AG08395 (cell line): ENCODE results near the gene PRRC2B.
"Not testable (repeated sequence)": the region's sequence is repeated elsewhere in the genome, so short reads cannot be mapped to it uniquely, and the experiment has no call there.

Experiments used
- DNase-seq: peaks from one replicate; pipeline ENCODE4 v3.0.0; 2012; ENCODE audit warnings: mixed read lengths, low spot score

Gene PRRC2B

DNA sequence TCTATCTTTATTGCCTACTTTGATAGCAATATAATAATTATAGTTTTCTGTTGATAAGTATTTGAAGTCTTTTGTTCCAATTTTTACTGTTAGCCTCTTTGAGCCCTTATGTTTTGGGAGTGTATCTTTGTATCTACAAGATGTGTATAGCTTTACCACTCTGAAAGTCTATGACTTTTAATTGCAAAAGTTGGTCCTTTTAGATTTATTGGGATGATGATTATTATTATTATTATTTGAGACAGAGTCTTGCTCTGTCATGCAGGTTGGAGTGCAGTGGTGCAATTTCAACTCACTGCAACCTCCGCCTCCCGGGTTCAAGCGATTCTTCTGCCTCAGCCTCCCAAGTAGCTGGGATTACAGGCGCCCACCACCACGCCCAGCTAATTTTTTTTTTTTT, 78.2 kb downstream of the PRRC2B start:
- not testable (repeated sequence) for DNase-seq

DNA sequence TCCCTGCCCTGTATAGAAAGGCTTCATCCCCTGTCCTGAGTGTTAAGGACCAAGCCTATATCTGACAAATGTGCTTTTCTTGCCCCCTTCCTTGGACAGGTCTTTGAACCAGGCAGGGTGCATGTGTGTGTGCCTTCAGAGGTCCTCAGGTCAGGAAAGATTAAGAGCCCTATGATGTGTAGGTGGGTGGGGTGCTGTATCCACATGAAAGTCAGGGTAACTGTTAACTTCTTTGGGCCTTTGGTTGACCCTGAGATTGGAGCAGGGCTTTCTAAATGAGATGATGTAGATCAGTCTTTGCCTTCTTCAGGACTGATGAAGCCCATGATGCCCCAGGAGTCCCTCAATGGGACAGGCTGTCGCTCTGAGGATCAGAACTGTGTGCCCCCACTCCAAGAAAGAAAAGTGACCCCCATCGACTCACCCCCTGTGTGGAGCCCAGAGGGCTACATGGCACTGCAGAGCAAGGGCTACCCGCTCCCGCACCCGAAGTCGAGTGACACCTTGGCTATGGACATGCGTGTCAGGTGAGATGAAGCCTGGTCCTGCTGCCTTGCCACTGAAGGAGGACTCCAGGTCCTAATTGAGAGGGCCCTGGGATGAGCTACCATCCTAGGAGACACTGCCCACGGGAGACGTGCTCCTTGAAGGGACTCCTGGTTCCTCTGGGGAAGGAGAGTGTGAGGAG, 79.5 kb downstream of the PRRC2B start:
- DNase-seq = no peak

DNA sequence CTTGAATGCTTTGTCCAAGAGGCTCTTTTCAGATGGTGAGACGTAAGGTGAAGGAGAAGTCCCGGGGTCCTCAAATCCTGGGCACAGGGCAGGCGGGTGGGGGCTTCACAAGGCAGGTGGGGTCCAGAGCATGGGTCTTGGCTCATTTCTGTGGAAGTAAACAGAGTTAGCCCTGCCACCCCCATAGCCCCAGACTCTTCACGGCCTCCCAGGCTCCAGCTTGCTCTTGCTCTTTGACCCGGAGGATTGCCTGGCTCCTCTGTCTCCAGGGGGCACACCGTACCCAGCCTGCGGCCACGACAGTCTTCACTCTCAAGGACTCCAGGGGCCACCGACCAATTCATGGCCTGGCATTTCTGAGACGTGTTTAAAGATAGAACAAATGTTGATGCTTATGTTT, 80.0 kb downstream of the PRRC2B start:
- DNase-seq = no peak

DNA sequence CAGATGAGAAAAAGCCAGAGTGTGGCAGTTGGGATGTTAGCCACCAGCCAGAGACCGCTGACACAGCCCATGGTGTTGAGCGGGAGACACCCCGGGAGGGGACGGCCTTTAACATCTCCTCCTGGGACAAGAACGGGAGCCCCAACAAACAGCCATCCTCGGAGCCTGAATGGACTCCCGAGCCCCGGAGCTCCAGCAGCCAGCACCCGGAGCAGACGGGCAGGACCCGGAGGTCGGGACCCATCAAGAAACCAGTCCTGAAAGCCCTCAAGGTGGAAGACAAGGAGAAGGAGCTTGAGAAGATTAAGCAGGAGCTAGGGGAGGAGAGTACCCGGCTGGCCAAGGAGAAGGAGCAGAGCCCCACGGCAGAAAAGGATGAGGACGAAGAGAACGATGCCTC, 80.8 kb downstream of the PRRC2B start:
- DNase-seq = no peak

DNA sequence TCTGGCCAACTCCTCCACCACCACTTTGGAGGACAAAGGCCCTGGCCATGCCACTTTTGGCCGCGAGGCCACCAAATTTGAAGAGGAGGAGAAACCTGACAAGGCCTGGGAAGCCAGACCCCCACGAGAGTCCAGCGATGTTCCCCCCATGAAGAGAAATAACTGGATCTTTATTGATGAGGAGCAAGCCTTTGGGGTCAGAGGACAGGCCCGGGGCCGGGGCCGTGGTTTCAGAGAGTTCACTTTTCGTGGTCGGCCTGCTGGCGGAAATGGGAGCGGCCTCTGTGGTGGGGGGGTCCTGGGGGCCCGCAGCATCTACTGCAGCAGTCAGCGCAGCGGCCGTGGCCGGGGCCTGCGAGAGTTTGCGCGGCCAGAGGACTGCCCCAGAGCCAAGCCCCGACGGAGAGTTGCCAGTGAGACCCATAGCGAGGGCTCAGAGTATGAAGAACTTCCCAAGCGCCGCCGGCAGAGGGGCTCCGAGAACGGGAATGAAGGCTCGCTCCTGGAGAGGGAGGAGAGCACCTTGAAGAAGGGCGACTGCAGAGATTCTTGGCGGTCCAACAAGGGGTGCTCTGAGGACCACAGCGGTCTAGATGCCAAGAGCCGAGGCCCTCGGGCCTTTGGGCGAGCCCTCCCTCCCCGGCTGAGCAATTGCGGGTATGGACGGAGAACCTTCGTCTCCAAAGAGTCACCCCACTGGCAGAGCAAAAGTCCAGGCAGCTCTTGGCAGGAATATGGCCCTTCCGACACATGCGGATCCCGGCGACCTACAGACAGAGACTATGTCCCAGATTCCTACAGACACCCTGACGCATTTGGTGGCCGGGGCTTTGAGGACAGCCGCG, 81.4 kb downstream of the PRRC2B start:
- no peak for DNase-seq

DNA sequence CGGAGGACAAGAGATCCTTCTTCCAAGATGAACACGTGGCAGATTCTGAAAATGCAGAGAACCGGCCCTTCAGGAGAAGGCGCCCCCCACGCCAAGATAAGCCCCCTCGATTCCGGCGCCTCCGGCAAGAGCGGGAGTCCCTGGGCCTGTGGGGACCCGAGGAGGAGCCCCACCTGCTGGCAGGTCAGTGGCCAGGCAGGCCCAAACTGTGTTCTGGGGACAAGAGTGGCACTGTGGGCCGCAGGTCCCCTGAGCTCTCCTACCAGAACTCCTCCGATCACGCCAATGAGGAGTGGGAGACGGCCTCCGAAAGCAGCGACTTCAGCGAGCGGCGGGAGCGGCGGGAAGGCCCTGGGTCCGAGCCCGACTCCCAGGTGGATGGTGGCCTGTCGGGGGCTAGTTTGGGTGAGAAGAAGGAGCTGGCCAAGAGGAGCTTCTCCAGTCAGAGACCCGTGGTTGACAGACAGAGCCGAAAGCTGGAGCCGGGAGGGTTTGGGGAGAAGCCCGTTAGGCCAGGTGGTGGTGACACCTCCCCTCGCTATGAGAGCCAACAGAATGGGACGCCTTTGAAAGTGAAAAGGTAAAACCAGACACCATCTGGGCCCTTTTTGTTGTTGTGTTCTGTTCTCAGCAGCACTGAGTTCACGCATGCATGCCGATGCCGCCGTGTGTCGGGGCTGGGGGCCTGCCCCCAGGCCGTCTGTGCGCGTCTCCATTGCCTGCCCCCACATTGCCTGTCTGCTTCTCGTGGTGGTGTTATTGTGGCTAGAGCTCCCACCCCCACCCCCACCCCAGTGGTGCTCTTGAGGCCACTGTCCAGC, 82.3 kb downstream of the PRRC2B start:
- DNase-seq = no peak

DNA sequence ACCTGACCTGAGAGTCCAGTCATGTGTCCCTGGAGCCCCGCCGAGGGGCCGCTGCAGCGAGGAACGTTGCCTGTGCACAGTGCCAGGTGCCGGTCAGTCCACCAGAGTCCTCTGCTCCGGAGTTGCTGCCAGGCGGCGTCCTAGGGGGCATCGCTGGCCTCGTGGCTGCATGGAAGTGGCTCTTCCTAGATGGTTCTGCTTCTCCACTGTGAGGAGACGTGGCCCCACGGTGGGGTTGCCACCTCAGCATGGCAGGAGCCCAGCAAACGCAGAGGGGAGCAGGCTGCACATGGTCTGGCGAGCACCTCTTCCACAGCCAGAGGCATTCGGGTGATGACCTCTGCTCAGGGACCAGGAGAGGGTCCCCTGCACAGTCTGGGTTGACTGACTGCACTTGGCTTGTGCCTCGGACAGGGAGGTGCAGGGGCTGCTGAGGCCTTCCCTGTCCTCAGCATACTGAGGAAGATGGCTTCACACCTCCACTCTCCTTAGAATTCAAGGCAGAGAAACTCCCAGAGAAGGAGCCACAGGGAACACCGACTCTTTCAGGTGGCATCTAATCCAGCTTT, 83.0 kb downstream of the PRRC2B start:
- DNase-seq = no peak

DNA sequence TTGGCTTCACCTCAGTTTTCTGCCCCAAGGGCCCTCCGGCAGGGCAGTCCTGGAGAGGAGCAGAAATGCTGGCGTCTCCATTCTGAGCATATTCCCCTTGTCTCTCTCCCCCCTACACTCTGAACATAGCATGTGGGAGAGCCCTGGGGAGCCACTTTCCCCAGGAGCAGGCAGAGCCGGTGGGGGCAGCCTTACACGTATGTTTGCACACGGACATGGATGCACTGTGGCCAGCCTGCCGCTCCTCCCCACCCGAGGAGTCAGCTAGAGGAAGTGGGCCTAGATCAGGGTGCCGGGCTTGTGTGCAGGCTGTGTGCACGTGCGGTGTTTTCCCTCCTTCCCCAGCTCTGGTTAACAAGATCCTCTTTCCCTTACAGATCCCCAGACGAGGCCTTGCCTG, 83.5 kb downstream of the PRRC2B start:
- DNase-seq = no peak

DNA sequence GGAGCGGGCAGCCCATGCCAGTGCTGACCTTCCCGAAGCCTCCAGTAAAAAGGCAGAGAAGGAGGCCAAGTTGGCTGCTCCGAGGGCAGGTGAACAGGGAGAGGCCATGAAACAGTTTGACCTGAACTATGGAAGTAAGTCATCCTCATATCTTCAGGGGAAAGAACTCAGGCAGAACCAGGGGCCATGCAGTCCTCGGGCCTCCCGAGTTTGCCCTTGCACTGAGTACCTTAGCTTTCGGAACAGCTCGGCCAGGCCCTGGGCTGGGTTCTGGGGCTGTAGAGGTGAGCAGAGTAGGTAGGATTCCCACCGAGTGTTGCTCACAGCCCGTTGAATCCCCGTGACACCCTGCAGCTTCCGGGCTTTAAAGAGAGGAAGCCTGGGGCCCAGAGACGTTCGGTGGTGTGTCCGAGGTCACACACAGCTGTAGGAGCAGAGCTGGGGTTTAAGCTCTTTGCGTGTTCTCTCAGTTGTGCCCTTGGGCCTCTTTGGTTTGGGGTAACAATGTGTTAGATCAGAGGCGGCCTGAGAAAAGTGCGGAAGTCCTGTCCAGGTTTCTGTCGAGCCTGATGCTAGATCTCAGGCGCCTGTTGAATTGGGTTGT, 84.0 kb downstream of the PRRC2B start:
- DNase-seq = no peak

DNA sequence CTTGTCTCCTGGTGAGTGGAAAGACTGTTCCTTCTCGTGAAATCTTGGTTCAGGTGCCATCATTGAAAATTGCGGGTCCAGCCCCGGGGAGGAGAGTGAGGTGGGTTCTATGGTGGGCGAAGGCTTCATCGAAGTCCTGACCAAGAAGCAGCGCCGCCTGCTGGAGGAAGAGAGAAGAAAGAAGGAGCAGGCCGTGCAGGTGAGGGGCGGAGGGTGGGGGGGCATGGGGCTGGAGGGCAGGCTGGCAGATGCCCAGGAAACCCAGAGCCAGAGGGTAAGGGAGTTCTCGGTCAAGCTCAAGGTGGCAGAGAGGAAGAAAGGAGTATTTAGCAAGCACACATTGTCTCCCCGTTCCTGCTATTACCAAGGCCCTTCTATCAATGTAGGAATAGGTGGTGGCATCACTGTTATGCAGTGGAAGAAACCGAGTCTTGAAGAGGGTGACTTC, 84.6 kb downstream of the PRRC2B start:
- no peak for DNase-seq

DNA sequence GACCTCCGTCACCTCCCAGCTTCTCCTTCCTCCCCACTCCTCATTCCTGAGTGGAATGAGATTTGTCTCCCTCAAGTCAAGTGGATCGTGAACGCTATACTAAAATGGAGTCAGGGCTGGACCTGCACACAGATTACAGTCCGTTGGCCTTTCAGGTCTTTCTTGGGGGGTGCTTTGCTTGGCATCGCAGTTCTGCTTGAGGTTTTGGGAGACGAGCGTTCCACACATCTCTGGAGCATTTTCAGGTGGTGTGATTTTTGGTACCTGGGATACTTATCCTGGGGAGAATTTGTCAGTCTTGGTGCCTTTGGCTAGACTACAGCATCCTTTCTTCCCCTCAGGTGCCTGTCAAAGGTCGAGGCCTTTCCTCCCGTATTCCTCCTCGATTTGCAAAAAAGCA, 85.0 kb downstream of the PRRC2B start:
- DNase-seq = no peak

DNA sequence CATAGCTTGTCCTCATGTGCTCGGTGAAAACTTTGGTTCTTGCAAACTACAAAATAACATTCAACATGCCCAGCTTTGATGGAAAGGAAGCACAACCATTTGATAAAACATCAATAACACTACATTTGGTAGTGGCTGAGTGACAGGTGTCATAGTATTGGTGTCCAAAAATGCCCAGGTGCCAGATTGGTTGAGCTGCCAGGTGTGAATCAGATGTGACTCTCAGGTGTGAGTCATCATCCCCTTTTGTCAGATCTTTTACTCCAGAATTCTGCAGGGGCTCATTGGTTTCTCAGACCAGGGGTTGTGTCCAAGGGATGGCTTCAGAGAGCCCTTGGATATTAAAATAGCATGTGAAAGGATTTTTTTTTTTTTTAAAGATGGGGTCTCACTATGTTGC, 86.4 kb downstream of the PRRC2B start:
- DNase-seq = no peak

DNA sequence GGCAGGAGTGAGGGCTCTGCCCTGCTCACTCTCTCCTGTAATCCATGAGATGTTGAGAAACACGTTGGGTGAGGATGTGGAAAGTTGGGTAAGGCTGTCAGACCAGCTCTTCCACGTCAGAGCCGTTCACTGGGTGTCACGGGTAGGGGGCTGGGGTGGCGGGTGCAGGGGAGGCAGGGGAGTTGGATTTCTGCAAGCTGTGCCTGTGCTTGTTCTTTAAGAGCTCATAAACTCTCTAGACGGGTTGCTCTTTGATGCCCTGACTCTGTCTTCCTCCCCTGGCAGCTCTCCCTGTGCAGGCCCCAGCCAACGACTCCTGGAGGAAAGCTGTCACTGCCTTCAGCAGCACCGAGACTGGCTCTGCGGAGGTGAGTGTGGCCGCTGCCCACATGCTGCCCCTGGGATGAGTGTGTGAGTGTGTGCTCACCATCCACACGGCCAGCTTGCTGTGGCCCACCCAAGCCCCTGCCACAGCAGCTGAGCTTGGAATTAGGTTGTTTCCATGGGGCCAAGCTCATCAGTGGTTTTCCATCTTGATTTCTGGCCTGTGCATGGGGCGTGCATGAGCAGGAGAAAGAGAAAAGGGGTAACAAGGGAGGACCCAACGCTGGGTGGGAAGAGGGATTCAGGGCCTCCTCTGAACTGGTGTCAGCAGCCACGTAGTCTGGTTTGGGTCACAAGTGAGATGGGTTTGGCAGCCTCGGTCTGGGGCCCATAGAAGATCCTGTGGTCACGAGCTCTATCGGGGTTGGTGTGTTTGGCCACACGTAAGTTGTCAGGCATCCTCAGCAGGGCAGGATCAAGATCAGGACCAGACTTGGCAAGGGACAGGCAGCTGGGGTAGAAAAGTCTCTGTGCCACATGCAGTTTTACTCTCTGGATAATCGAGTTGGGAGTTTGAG, 87.8 kb downstream of the PRRC2B start:
- no peak for DNase-seq

DNA sequence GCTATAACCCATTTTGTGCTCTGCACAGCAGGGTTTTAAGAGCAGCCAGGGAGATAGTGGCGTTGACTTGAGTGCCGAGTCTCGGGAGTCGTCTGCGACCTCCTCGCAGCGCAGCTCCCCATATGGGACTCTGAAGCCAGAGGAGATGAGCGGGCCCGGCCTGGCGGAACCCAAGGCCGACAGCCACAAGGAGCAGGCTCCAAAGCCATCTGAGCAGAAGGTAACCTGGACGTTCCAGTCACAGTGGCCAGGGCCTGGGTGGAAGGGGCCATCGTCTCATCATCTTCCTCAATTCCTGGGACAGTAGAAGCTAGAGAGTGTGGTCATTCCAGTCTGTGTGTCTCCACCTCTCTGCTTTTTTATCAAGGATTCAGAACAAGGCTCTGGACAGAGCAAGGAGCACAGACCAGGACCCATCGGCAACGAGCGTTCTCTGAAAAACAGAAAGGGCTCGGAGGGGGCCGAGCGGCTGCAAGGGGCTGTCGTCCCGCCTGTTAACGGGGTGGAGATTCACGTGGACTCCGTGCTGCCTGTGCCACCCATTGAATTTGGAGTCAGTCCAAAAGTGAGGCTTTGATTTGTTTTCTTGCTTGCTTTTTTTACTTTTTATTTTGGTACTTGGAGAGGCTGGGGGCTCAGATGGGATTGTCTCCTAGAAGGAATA, 88.6 kb downstream of the PRRC2B start:
- no peak for DNase-seq

DNA sequence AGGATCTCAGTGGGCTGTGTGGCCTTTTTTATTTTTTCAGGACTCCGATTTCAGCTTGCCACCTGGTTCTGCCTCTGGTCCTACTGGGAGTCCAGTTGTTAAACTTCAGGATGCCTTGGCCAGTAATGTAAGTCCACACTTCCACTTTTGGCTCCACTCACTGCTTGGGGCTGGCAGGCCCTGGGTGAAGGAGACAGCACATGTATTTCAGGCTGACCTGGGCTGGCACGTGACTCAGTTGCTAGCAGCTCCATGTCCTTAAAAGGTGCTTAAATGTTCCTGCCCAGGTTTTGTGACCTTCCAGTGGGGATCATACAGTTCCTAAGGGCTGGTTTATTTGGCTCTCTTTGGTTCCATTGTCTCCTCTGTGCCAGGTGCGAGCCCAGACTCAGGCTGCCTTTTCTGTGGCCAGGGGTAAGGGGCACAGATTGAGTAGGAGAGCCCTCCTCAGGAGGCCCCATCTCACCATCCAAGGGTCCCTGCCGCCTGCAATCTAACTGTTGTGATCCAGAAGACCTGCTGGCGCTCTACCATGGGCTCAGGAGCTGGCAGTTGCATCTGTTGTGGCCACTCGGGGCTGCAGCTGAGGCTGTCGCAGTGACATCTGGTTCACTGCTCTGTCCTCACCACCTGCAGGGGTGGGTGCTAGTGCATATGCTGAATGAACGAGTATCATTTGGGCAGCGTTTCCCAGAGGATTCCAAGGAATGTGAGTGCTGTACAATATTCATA, 89.6 kb downstream of the PRRC2B start:
- no peak for DNase-seq

DNA sequence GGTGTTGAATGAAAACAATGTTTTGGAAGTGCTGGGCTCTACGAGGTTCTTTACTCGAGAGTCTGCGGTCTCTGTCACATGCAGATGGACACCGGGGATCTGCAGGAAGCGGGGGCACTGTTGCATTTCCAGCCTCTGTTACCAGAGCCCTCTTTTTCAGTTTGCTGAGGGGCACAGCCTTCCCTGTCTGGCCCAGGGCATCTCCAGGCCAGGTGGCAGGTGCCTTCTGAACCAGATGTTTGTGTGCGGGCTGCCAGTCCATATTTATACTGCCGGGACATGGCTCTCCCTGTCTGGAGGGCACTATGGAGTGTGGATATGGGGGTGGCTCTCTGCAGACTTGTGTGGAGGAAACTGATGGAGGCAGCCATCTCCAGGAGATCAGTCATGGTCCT, 90.2 kb downstream of the PRRC2B start:
- no peak for DNase-seq

DNA sequence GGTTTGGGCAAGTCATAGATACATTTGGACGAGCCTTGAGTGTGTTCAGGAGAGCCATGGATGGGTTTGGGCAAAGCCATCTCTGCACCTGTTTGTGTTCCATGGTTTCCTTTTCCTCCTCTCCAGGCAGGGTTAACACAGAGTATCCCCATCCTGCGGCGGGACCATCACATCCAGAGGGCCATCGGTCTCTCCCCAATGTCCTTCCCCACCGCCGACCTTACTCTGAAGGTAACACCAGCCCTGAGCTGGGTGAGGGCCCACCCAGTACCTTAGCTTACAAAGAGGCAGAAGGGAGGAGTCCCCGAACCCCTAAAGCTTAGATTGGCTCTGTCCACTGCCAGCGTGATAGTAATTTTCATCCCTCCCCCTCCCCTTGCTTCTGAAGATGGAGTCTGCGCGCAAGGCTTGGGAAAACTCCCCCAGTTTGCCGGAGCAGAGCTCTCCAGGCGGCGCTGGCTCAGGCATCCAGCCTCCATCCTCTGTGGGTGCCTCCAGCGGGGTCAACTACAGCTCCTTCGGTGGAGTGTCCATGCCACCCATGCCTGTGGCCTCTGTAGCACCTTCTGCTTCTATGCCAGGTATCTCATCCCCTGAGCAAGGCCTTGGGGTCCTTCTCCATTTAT, 90.8 kb downstream of the PRRC2B start:
- DNase-seq = no peak

DNA sequence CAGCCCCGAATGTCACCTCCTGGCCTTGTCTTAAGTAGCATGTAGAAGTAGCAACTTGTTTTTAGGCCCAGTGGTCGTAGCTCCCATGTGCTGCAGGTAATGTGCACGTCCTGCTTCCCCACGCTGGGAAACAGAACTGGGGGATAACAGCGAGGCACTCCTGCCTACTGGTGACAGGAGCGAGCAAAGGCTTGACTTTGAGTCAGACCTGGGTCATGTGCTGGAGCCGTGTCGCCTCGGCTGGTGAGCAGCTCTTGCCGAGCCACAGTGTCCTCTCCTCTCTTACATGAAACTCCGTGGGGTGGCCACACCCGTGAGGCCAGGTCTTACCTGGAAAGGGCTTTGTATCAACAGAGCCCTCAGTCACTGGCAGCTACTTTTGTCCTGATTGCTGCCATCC, 91.3 kb downstream of the PRRC2B start:
- DNase-seq = no peak

DNA sequence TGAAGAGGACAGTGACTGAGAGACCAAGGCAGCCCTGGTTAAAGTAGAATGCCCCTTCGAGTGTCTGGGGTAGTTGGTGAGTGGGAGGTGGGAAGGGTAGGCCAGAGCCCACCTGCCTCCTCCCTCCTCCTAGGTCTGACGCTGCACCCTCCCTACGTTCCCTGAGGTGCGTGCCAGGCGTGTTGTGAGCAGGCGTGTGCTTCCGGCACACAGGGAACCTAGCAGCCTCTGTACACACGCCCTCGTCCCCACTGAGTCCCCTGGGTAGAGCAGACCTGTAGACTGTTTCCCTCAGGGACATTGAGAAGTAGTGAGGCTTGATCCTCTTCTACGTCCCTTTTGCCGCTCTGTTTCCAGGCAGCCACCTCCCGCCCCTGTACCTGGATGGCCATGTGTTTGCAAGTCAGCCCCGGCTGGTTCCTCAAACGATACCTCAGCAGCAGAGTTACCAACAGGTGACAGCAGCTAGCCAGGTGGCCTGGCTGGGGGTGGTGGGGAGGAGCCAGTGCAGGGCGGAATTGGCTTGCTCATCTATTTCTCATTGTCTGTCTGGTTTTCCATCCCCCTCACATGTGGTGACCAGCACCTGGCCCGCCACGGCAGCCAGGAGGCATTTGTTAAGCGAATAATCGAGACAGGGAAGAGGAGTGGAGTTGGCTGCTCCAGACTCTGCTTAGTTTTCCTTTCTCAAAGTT, 92.0 kb downstream of the PRRC2B start:
- DNase-seq = no peak
